OCI-LY3 (cell line): ENCODE measurements around the gene KCNAB1.

Experiments used
- H2AFZ ChIP-seq: fragments of 200-600, 300-600 bp; shearing (Covaris generic); 2 replicates; pipeline ENCODE4 v1.6.0; 2014; ENCODE audit warnings: antibody characterized with exemption, low read depth, low read length
- H3K27ac ChIP-seq: fragments of 200-600, 300-600 bp; sonication (generic); 2 replicates; pipeline ENCODE4 v1.5.1; 2014; ENCODE audit warnings: mild to moderate bottlenecking, low read length, moderate library complexity, mixed read lengths
- H3K27me3 ChIP-seq: fragments of 200-600, 300-600 bp; sonication (generic); 2 replicates; pipeline ENCODE4 v1.6.1; 2014; ENCODE audit warnings: low read depth, low read length, mixed read lengths
- H3K36me3 ChIP-seq: fragments of 200-600, 300-600 bp; sonication (generic); replicated peaks from 2 replicates; pipeline ENCODE3; 2014; ENCODE audit warnings: low read depth, low read length, mixed read lengths
- H3K4me1 ChIP-seq: fragments of 300-600, 200-600 bp; sonication (generic); 2 replicates; pipeline ENCODE4 v1.6.1; 2014; ENCODE audit warnings: low read length, mixed read lengths
- H3K4me2 ChIP-seq: fragments of 200-600, 300-600 bp; sonication (generic); 2 replicates; pipeline ENCODE4 v1.6.1; 2014; ENCODE audit warnings: low read length, mixed read lengths
- H3K4me3 ChIP-seq: fragments of 300-600, 200-600 bp; sonication (generic); 2 replicates; pipeline ENCODE4 v1.5.1; 2014; ENCODE audit warnings: antibody characterized with exemption, mild to moderate bottlenecking, low read length, moderate library complexity
- H3K79me2 ChIP-seq: fragments of 300-600, 200-600 bp; shearing (Covaris generic); 2 replicates; pipeline ENCODE4 v1.6.1; 2014; ENCODE audit warnings: mild to moderate bottlenecking, low read length, mixed read lengths
- H3K9ac ChIP-seq: fragments of 300-600, 200-600 bp; shearing (Covaris generic); 2 replicates; pipeline ENCODE4 v1.6.0; 2014; ENCODE audit warnings: mild to moderate bottlenecking, low read length, moderate library complexity
- H3K9me3 ChIP-seq: fragments of 200-600, 300-600 bp; shearing (Covaris generic); 2 replicates; pipeline ENCODE4 v1.6.1; 2014; ENCODE audit warnings: low read length, mixed read lengths; ENCODE audit not compliant: insufficient read depth
- H4K20me1 ChIP-seq: fragments of 200-600, 300-600 bp; sonication (generic); 2 replicates; pipeline ENCODE4 v1.6.1; 2016; ENCODE audit warnings: low read length, mixed read lengths; ENCODE audit not compliant: insufficient read depth
- CTCF ChIP-seq: fragments of 200-600, 300-600 bp; sonication (generic); IDR thresholded peaks from 2 replicates; pipeline ENCODE4 v1.5.1; 2014; ENCODE audit warnings: antibody characterized with exemption, low read length, low read depth
- EZH2phosphoT487 ChIP-seq: fragments of 200-600 bp; shearing (Covaris generic); IDR thresholded peaks from 2 replicates; pipeline ENCODE4 v1.6.1; 2018; ENCODE audit warnings: antibody characterized with exemption, mixed run types, low read depth

Gene KCNAB1

GRCh38 chr3:156480949-156481348 lies 360.6 kb downstream of the KCNAB1 start:
- Histone ChIP-seq H3K4me1 (peaks cover 49% of the 10 kb centered on the region), H3K27ac (no peak overlapping the region)

GRCh38 chr3:156483002-156483401 lies 362.6 kb downstream of the KCNAB1 start:
- Histone ChIP-seq H3K4me1 (peaks cover 58% of the 10 kb centered on the region), H3K79me2 (no peaks in the 10 kb centered on the region), H3K9me3 (no peaks in the 10 kb centered on the region), H3K27me3 (no peaks in the 10 kb centered on the region), H3K4me2 (peak overlapping the region; percentile 98), H3K36me3 (no peaks in the 10 kb centered on the region), H3K4me3 (peak overlapping the region; percentile 76), H3K9ac (peak overlapping the region; percentile 85), H2AFZ (peak overlapping the region; percentile 35; the same call in 1 of the 2 replicates), H4K20me1 (no peaks in the 10 kb centered on the region), H3K27ac (peak overlapping the region; percentile 98)
- no peak for TF ChIP-seq EZH2phosphoT487
- no peak for TF ChIP-seq CTCF

More at GRCh38 chr3:156480949-156481348, 360.6 kb downstream of the KCNAB1 start:
- TF ChIP-seq EZH2phosphoT487 (no peak), CTCF (no peak)
- H3K4me3 ChIP-seq: no peak overlapping the region
- H3K4me2 ChIP-seq: peak overlapping the region; percentile 47
- no peaks in the 10 kb centered on the region for H3K79me2 ChIP-seq
- H3K36me3 ChIP-seq: no peaks in the 10 kb centered on the region
- no peaks in the 10 kb centered on the region for H3K9me3 ChIP-seq
- H3K27me3 ChIP-seq: no peaks in the 10 kb centered on the region
- no peak overlapping the region for H3K9ac ChIP-seq
- H4K20me1 ChIP-seq: no peaks in the 10 kb centered on the region
- H2AFZ ChIP-seq: 0 out of 2 replicates have a peak overlapping the region, but pooled peaks have one; percentile 88

- H3K27me3 ChIP-seq: no peaks in the 10 kb centered on the region
- H3K9ac ChIP-seq: peak overlapping the region; percentile 85
- H3K4me1 ChIP-seq: peaks cover 58% of the 10 kb centered on the region
- H3K79me2 ChIP-seq: no peaks in the 10 kb centered on the region
- peak overlapping the region; percentile 98 for H3K4me2 ChIP-seq
- peak overlapping the region; percentile 76 for H3K4me3 ChIP-seq
- TF ChIP-seq EZH2phosphoT487: no peak
- TF ChIP-seq CTCF: no peak
- no peaks in the 10 kb centered on the region for H3K36me3 ChIP-seq
- H2AFZ ChIP-seq: no peak overlapping the region
- H3K27ac ChIP-seq: peak overlapping the region; percentile 98
- H4K20me1 ChIP-seq: no peaks in the 10 kb centered on the region
- no peaks in the 10 kb centered on the region for H3K9me3 ChIP-seq
Observed at GRCh38 chr3:156483426-156483825, 363.0 kb downstream of the KCNAB1 start.

GRCh38 chr3:156483961-156484787 lies 363.8 kb downstream of the KCNAB1 start:
- peaks cover 63% of the 10 kb centered on the region for H3K4me1 ChIP-seq
- H3K27me3 ChIP-seq: no peaks in the 10 kb centered on the region
- no peaks in the 10 kb centered on the region for H3K79me2 ChIP-seq
- no peak overlapping the region for H2AFZ ChIP-seq
- peak overlapping the region; percentile 85 for H3K9ac ChIP-seq
- peak overlapping the region; percentile 98 for H3K4me2 ChIP-seq
- H3K36me3 ChIP-seq: no peaks in the 10 kb centered on the region
- H3K4me3 ChIP-seq: peak overlapping the region; percentile 76
- no peak for TF ChIP-seq CTCF
- TF ChIP-seq EZH2phosphoT487: no peak
- H3K27ac ChIP-seq: peak overlapping the region; percentile 98
- no peaks in the 10 kb centered on the region for H4K20me1 ChIP-seq
- no peaks in the 10 kb centered on the region for H3K9me3 ChIP-seq
